Stimulated activated CD8-positive, alpha-beta memory T cell treated with anti-CD3 and anti-CD28 coated beads, Interleukin-7, amount 100 ng/mL, for 48 hours (primary cell): ENCODE data around the gene ADCY9.
A peak's percentile ranks its signal among the peaks of the same experiment; 100 is the strongest.
"Not testable (repeated sequence)": the region's sequence is repeated elsewhere in the genome, so short reads cannot be mapped to it uniquely, and the experiment has no call there.

Experiments
- DNase-seq, 2 donors: peaks; one replicate each; pipeline ENCODE4 v3.0.0-alpha.2; 2020; ENCODE audit warnings: low read depth in 1 of 2; ENCODE audit errors: extremely low read depth in 1 of 2

Gene ADCY9

DNA sequence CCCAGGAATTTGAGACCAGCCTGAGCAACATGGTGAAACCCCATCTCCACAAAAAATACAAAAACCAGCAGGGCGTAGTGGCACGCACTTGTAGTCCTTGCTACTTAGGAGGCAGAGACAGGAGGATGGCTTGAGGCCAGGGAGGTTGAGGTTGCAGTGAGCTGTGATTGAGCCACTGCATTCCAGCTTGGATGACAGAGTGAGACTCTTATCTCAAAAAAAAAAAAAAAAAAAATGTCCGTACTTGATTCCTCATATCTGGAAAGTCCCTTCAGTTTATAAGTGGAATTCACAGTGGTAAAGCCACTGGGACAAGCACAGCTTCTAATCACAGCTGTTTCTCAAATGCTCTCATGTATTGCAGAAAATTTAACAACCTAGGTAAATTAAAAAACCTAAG, 157.1 kb downstream of the ADCY9 start:
- no peak for DNase-seq

DNA sequence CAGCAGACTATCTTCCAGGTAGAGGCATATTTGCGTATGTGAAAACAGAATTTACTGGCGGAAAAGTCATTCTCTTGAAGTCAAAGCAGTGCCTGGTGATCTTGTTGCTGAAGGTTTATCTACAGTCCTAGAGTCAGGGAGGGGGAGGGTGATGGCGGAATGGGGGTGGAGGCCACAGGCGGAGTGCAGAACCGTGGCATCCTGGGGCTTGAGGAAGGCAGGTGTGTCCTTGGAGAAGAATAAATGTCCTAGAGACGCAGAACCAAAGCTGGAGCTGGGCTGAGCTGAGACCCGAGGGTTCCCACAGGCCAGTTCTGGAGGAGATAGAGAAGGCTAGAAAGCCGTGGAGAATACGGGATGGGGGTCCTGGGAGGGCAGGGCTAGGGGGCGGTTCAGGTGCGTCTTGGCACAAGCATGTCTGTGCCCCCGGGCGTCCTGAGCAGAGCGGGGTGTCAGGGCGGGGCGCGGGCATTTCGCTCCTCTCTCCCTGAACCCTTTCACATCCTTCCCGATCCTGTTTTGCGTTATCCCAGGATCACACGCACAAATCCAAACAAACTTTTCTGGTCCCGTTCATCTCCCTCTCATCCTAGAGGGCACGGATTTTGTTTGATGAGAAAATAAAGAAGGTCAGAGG, 158.8 kb downstream of the ADCY9 start:
- no peak for DNase-seq

DNA sequence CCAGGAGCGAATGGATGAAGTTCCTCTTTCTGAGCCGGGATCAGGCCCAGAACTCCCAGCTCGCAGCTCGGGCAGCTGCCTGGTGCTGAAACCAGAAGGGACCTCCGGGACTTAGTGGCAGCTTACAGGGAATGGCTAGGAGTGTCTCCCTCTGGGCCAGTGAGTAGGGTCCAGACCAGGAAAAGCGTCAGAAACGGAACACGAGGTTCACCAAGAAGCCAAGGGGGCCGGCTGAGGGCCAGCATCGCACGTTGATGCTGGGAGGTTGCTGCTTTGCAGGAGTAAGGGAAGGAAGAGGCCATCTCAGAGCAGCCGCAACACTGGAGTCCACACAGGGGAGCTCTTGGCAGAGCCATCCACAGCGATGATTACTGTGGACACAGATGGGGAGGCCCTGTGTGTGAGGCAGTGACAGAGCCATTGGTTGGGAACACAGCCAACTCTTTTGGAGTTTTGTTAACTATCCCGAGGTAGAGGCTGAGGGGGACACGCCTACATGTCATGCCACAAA, 161.8 kb downstream of the ADCY9 start:
- no peak for DNase-seq

DNA sequence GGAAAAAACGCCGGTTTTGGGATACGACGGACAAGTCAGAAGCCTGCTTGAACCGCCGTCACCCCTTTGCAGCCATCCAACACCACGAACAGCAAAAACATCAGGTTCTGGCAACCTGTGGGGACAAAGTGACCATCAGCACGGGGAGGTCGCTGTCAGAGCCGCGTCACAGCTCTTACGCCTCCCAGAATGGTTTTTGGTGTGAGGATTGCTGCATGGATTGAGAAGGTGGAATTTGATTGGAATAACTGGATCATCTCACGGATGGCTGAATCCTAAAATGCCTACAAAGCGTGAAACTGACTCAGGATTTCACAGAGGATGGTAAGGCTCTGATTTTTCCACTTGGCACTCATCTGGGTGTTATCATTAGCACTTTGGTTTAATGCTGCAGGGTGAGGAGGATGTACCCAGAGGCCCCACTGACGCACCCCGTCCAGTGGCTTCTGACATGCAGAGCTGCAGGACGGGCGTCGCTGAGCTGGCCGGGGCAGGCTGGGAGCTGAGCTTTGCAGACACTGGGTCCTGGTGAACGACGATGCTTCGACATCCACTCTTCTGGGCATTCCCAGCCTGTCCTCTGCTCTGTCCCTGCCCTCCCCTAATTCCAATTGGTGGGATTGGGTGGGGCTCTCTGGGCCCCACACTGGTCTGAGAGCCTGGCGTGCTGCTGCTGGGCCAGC, 162.4 kb downstream of the ADCY9 start:
- no peak for DNase-seq

DNA sequence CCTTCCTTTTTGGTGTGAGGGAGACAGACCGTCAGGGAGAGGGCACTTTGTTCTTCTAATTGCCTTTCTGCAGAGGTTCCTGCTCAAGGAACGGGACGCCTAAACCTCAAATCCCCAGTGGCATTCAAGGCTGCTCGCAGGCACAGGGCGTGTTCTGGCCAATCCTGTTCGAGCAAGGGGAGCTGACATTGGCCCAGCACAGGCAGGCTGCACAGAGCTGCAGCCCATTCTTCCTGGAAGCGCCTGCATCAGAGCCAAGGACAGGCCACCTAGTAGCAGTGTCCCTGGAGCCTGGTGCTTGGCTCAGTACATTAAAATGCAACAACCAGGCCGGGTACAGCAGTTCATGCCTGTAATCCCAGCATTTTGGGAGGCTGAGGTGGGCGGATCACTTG, 163.5 kb downstream of the ADCY9 start:
- DNase-seq: no peak

DNA sequence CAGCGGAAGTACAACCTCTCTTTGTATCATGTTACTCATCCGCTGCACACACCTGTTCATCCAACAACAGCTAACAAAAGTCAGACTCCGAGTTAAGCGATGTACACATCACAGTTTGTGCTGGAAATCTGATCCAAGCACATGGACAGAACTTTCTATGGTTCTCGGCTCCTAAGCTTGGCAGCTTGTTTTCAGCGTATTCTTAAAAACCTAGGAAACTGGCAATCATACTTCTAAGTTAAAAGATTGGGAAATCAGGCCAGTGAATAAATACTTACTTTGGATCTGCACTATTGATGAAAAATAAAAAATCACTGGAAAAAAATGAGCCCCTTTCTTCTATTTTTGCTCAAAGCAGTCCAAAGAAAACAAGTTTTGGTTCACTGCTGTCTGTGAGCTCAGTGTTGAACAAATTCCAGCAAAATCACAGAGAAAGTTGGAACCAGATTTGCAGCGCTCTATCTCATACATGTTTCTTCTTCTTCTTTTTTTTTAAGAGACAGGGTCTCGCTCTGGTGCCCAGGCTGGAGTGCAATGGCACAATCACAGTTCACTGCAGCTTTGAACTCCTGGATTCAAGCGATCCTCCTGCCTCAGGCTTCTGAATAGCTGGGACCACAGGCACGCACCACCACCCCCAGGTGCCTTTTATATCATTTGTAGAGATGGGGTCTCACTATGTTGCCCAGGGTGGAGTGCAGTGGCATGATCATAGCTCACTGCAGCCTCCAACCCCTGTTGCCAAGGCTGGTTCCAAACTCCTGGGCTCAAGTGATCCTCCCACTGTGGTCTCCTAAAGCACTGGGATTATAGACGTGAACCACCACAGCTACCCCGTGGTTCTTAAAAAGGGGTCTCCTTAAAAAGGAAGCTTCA, 164.1 kb downstream of the ADCY9 start:
- DNase-seq: no peak

DNA sequence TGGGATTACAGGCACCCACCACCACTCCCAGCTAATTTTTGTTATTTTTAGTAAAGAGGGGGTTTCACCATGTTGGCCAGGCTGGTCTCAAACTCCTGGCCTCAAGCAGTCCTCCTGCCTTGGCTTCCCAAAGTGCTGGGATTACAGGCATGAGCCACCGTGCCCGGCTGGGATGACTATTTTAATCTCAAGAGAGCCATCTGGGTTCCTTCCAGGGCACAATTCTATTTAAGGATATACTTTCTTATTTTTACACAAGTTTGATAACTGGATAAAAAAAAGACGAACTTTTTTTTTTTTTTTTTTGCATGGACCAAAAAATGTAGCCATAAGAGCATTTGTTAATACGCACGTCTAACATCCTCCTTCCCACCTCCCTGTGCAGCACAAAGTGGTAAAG, 164.9 kb downstream of the ADCY9 start:
- DNase-seq: not testable (repeated sequence)

DNA sequence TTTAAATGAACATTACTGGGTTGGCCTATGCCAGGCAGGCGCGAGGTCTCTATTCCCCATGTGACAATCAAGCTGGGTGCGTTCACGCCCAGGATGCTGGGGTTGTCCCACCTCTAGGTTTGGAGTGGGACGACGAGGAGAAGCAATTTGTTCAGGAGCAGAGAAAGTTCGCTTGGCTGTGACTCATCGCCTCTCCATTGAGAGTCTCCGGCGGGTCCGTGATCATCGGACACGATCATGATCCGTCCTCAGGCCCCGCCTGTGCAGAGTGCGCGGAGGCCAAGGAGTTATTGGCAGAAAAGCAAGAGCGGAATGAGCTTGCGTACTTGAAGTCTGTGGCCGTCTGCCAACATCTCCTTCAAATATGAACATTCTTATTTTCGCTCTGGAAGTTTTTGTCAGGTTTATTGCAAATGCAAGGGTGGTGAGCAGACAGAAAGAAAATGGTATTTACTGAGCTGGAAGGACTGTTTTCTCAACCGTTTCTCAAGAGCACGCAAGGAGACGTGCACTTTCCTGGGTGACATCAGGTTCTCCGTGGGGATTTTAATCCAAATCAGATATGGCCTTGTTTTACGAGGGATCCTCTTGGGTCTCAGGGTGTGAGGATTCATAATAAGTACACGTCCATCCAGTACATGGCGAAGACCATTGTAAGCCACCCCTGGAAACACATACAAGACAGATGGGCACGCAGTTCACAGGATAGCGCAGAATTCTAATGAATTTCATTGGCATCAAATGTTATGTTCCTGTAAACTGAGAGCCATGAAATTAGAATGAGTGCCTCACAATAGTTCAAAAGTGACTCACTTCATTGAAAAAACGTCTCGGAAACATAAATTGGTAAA, 165.7 kb downstream of the ADCY9 start:
- no peak for DNase-seq

DNA sequence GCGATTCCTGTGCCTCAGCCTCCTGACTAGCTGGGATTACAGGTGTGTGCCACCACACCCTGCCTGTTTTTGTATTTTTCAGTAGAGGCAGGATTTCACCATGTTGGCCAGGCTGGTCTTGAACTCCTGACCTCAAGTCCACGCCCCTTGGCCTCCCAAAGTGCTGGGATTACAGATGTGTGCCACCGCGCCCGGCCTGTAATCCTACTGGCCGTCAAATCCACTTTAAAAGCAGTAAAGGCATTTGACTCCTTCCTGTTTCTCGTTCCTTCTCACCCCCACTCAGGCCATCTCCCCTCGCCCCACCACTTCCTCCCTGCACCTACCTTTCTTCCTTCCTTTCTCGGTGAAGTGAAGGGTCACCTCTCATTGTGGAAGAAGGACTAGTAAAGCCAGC, 166.3 kb downstream of the ADCY9 start:
- no peak for DNase-seq

DNA sequence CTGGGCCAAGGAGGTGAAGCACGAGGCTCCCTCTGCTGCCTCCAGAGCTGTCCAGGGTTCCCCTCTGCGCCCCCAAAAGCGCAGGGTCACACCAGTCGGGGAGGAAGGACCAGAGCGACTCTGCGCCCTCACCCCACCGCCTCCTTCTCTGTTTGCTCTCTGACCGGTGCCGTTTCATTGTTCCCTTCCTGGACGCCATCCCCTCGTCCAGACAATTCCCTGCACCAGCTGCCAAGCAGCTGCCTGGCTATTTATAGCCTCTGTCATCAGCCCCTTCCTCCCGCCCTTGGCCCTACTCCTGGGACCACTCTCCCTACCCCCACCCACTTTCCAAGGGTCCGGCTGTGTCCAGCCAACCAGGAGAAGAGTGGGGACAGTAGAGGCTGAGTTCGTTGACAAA, 167.0 kb downstream of the ADCY9 start:
- no peak for DNase-seq

DNA sequence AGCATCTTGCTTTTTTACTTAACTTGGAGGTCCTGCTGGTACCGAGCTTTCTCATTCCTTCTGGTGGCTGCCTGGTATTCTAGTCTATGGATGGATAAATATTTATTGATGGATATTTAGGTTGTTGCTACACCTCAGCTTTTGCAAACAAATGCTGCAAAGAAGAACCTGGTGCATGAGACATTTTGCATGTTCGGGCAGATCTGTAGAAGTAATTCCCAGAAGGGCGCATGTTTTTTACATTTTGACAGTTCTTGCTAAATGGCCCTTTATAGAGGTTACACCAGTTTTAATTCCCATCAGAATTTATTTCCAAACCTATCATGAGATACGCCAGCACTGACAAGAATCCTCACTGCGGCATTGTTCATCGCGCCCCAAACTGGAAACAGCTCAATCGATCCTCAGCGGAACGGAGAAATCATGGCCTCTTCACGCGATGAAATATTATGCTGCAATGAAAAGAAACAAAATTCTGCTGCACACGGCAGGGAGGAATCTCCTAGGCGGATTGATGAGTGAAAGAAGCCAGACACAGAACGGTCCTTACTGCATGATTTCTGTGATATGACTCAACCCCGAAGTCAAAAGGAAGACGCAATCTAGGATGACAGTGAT, 167.8 kb downstream of the ADCY9 start:
- no peak for DNase-seq

DNA sequence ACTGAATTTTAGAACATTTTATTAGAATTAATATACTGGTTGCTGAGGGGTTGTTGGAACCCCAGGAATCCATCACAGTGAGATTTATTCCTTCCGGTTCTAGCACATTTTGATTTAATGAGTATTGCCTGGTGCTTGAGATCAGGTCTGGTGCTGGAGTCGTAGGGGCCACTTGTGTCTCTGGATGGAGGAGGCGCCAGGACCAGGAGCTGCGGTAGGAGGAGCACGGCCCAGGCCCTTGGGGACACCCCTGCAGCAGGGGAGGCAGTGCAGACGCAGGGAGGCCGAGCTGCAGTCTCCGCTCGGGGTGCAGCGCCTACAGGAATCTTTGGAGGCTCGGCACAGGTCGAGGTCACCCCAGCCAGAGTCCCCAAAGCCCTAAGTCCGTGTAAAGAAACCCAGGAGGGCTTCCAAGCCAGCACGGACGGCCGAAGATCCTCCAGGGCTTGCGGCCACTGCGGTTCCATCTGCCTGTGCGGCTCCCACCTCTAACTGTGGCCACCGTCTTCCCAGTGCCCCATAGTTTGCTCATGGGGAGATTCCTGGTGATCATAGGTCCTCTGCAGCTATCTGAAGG, 169.6 kb downstream of the ADCY9 start:
- DNase-seq: no peak

DNA sequence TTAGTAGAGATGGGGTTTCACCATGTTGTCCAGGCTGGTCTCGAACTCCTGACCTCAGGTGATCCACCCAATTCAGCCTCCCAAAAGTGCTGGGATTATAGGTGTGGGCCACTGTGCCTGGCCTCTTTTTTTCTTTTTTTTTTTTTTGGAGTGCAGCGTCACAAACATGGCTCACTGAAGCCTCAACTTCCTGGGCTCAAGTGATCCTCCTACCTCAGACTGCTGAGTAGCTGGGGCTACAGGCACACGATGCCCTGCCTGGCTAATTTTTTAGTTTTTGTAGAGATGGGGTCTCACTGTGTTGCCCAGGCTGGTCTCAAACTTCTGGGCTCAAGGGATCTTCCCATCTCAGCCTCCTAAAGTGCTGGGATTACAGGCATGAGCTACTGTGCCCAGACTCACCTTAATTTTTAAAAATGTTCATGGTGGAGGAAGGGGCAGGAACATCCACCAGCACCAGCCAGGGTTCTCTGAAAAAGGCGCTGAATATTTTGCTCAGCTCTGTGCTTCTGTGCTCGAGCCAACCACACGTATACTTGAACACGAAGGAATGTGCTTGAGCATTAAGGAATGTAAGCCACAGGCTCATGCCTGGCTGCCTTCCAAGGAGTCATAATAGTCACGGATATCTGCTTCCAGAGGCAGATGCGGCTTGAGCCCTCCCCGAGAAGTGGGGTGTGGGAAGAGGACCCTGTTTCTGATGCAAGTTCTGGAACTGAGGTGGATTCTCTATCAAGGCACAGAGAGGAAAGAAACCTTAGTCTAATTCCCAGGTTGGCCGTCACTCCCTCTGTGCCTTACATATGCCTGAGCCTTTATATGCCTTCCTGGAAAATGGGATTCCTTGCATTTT, 170.3 kb downstream of the ADCY9 start:
- no peak for DNase-seq

DNA sequence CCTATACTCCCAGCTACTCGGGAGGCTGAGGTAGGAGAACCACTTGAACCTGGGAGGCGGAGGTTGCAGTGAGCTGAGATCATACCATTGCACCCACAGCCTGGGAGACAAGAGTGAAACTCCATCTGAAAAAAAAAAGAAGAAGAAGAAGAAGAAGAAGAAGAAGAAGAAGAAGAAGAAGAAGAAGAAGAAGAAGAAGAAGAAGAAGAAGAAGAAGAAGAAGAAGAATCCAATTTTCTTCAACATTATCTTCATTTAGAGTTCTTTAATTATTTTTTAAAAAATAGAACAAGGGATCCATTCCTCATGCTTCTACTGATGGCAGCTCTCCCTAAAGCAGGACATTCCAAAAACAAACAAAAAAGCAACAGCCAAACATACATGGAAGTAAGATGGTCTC, 171.8 kb downstream of the ADCY9 start:
- not testable (repeated sequence) for DNase-seq

DNA sequence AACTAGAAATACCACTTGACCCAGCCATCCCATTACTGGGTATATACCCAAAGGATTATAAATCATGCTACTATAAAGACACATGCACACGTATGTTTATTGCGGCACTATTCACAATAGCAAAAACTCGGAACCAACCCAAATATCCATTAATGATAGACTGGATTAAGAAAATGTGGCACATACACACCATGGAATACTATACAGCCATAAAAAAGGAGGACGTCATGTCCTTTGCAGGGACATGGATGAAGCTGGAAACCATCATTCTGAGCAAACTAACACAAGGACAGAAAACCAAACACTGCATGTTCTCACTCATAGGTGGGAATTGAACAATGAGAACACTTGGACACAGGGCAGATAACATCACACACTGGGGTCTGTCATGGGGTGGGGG, 174.1 kb downstream of the ADCY9 start:
- DNase-seq: not testable (repeated sequence)

DNA sequence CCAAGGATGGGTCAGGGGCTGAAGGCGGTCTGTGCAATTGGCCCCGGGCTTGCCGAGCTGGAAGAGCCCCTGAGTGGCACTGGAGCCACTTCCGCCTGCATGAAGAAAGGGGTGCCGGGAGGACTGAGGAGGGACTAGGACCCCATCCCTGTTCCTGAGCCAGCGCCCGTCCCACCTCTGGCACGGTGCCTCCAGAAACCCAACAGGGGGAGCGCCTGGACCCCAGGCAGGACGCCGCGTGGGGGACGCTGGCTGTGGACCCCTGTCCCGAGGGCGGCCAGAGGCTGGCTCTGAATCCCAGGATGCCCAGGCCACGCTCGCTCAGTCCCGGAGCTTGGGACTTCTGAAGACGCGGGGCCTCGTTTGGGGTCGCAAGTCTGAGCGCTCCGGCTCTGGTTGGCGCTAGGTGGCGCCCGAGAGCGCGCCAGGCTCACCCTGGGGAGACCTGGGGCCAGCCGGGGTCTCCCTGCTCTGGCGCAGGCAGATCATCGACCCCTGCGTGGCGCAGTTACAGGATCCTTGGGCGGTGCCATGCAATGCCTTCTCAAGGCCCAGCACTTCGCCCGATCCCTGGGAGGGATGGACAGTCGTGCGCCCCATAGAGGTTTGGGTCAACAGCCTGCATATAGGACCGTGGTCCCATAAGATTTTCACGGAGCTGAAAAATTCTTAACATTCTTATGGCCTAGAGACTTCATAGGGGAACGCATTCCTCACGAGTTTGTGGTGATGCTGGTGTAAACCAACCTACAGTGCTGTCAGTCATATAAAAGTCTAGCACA, 177.2 kb downstream of the ADCY9 start:
- DNase-seq: peak; percentile 25 to 38

DNA sequence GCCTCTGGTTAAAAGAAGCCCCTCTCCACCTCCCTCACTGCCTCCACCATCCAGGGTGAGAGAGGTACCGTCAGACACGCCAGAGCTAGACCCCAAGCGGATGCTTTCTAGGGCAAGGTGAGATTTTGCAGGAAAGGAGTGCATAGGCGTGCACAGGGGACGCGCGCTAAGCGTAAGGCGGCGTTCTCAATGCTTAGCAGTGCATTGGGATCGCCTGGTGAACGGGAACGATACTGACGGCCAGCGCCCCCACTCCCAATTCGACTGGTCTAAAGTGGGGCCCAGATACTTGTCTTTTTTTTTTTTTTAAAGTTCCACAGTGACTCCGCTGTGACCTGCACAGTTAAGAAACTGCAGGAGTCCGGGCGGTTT, 177.8 kb downstream of the ADCY9 start:
- DNase-seq: no peak
